Activated T-helper 9 cell treated with anti-CD3 and anti-CD28 coated beads, Interleukin-2, amount 50 U/mL, for 16 hours (primary cell): ENCODE measurements around the gene SAP30BP.

Experiments used
- DNase-seq: peaks from one replicate; pipeline ENCODE4 v3.0.0-alpha.2; 2020; ENCODE audit warnings: low read depth

The SAP30BP gene

DNA sequence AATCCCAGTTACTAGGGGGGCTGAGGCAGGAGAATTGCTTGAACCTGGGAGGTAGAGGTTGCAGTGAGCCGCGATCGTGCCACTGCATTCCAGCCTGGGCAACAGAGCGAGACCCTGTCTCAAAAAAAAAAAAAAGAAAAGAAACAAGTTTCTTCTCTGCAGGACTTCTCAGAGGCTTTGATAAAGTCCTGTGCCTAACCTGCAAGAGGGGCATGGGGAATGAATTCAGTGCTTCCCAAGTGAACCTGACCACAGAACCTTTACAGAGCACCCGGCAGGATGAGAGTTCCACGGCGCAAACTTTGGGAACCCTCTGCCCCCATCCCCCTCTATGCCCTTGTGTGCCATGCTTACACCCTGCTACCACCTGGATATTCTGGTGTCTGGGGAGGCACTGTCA is 72.0 kb downstream of the SAP30BP start:
- DNase-seq = no peak

DNA sequence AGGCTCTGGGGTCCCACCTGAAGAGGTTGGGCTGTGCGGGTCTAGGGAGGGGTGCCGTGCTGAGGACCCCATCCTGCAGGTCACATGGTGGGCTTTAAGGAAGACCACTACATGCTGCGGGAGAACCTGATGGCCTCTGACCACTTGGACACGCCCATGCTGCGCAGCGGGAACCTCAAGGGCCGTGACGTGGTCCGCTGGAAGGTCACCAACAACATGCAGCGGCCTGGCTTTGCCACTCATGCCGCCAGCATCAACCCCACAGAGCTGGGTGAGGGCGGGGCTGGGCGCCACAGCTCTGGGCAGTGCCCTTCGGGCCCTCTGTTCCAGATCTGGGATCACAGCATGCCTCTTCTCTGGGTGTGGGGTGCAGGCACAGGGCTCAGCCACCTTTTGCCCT is 72.7 kb downstream of the SAP30BP start:
- no peak for DNase-seq

DNA sequence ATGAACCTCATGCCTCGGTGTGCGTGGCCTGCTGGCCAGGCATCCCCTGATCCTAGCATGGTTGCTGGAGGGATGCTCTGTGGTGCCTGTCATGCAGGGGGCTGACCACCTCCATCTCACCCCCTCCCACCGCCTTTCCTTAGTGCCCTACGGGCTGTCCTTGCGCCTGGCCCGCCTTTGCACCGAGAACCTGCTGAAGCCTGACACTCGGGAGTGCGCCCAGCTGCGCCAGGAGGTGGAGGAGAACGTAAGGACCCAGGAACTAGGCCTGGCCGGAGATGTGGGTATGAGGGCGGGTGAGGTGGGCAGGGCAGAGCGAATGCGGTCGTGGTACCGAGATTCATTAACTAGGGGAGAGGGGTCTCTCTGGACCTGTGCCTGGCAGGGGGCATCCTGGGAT is 73.1 kb downstream of the SAP30BP start:
- DNase-seq = no peak

DNA sequence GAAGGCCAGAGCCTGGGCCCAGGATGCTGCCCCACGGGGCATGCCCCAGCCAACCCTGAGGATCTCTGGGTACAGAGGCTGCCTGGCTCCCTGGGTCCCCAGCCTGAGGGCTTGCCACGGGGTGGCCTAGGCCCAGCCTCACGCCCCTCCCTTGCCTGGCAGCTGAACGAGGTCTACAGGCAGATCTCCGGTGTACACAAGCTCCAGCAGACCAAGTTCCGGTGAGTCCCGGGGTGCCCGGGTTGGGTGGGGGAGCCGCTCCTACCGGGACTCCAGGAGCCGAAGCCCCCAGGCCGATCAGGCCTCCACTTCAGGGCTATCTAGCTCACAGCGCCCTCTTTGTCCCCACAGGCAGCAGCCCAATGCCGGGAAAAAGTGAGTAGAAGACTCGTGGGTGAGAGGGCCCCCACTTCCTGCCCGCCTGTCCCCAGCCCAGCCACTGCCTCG is 73.5 kb downstream of the SAP30BP start:
- DNase-seq = no peak

DNA sequence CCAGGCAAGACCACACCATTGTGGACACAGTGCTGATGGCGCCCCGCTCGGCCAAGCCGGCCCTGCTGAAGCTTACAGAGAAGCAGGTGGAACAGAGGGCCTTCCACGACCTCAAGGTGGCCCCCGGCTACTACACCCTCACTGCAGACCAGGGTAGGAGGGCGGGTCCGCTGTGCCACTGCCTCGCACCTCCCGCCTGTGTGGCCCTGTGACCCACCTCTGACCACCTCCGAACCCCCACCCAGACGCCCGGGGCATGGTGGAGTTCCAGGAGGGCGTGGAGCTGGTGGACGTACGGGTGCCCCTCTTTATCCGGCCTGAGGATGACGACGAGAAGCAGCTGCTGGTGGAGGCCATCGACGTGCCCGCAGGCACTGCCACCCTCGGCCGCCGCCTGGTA is 75.2 kb downstream of the SAP30BP start:
- no peak for DNase-seq

DNA sequence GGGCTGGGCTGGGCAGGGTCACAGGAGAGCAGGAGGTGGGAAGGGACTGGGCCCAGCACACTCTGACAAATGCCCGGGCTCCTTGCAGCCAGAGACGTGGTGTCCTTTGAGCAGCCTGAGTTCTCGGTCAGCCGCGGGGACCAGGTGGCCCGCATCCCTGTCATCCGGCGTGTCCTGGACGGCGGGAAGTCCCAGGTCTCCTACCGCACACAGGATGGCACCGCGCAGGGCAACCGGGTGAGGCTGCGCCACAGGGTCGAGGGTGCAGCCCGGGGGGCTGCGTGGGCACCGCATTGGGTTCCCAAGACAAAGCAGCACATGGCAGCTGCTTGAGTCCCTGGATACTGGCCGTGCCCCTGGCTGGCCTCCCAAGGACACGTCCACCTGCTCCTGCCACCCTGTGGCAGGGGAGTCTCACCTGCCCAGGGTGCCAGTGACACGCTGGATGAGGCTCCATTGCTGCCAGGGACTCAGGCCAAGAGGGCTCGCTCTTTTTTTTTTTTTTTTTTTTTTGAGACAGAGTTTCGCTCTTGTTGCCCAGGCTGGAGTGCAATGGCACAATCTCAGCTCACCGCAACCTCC is 76.6 kb downstream of the SAP30BP start:
- DNase-seq = no peak

DNA sequence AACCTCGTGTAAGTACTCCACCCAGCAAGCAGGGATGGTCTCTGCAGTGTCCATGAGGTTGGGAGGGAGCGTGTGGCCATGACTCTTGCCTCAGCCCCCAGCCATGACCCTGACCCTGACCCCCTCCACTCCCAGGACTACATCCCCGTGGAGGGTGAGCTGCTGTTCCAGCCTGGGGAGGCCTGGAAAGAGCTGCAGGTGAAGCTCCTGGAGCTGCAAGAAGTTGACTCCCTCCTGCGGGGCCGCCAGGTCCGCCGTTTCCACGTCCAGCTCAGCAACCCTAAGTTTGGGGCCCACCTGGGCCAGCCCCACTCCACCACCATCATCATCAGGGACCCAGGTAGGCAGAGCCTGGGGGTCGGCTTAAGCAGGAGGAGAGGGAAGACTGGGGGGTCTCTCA is 81.6 kb downstream of the SAP30BP start:
- DNase-seq = no peak

DNA sequence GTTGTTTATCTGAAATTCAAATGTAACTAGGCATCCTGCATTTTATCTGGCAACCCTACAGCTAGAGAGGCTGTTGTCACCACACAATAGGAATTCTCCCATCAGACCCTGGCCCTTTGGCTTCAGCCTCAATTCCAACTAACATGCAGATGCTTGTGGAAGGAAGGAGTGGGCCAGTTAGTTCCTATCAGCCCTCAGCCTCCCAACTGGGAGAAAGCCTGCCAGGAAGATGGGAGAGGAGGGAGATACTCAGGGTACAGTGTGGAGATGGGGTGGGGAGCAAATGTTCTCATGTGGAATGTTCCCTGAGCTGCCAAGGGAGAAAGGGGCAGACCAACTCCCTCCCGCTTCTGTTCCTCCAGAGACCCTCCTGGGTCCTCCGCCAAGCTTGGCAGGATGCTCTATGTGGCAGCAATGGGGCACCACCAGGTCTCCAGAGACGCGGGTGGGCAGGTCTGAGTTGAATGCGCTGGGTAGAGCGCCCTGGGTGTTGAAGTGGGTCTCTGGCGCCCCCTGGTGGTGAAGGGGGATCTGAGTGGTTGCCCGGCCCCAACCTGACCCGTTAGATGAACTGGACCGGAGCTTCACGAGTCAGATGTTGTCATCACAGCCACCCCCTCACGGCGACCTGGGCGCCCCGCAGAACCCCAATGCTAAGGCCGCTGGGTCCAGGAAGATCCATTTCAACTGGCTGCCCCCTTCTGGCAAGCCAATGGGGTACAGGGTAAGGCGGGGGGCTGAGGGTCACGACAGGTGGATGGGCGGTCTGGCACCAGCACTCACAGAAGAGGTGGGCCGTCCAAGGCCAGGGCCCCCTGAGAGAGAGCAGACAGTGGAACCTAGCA is 82.6 kb downstream of the SAP30BP start:
- peak; percentile 86 for DNase-seq

DNA sequence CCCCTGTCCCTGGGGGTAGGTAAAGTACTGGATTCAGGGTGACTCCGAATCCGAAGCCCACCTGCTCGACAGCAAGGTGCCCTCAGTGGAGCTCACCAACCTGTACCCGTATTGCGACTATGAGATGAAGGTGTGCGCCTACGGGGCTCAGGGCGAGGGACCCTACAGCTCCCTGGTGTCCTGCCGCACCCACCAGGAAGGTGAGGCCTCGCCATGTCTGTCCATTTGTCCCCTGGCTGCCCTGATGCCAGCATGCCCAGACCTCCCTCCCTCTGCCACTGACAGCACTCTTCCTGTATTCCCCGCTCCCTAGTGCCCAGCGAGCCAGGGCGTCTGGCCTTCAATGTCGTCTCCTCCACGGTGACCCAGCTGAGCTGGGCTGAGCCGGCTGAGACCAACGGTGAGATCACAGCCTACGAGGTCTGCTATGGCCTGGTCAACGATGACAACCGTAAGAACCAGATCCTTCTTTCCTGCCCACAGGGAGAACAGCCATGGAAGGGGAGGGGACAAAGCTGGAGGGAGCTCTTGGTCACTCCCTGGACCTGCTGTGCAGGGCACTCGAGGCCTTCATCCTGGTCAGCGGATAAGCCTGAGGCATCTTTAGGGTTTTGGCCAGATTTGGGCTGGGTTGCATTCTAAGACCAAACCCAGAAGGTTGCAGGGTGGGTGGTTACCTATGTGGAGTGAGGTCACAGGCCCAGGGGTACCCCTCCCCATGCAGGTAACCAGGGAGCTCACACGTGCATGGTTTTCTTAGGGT is 83.7 kb downstream of the SAP30BP start:
- no peak for DNase-seq

DNA sequence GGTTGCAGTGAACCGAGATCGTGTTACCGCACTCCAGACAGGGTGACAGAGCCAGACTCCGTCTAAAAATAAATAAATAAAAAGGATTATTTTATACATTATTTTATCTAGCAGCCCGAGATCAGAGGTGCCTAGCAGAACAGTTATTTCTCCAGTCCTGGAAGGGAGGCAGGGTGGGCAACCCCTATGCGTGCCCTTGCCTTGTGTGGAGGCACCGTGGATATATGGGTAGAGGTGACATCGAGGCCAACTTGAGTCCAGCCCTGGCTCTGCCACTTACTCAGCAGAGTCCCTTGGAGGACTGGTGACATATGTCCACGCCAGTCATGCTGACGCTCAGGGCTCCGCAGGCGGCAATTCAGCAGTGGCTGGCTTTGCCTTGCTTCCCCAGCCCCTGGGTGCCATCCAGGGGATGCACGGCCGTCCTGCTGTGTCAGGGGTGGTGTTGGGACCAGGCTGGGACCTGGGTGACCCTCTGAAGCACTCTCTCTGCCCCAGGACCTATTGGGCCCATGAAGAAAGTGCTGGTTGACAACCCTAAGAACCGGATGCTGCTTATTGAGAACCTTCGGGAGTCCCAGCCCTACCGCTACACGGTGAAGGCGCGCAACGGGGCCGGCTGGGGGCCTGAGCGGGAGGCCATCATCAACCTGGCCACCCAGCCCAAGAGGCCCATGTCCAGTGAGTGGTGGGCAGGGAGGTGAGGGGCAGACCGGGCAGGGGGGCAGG is 84.7 kb downstream of the SAP30BP start:
- DNase-seq = no peak

DNA sequence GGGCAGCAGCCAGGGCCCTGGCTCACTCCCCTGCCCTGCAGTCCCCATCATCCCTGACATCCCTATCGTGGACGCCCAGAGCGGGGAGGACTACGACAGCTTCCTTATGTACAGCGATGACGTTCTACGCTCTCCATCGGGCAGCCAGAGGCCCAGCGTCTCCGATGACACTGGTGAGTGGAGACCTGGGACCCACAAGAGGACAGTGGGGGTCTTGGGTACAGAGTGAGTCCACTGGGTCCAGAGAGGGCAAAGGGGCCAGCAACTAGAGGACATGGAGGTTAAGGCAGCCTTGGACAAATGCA is 85.2 kb downstream of the SAP30BP start:
- DNase-seq = no peak

DNA sequence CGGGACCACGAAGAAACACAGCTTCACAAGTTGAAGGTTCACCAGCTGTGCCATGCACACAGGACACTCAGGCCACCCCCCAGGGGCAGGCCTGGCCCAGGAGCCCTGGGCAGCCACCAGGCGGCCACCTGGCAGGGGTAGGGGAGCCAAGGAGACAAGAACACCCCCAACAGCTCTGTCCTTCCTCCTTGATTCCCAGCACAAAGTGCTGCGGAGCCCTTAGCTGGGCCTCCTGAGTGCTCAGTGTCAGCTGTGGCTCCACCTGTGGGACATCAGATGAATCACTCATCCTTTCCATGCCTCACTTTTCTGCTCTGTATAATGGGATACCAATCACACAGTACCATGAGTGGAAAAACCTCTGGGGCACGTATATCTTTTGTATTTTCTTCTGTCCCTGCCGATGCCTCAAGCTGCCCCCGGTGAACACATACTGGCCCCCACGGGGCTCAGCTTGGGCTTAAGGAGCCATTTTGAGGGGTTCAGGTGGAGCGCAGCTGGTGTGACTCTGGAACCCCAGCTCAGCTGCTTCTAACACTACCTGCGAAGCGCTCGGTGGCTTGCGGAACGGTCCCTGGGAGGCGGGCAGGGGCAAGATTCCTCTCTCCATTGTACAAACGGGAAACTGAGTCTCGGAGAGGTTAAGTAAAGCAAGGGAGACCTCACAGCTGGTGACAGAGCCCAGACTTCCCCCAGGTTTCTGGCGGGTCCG is 85.8 kb downstream of the SAP30BP start:
- DNase-seq = no peak

DNA sequence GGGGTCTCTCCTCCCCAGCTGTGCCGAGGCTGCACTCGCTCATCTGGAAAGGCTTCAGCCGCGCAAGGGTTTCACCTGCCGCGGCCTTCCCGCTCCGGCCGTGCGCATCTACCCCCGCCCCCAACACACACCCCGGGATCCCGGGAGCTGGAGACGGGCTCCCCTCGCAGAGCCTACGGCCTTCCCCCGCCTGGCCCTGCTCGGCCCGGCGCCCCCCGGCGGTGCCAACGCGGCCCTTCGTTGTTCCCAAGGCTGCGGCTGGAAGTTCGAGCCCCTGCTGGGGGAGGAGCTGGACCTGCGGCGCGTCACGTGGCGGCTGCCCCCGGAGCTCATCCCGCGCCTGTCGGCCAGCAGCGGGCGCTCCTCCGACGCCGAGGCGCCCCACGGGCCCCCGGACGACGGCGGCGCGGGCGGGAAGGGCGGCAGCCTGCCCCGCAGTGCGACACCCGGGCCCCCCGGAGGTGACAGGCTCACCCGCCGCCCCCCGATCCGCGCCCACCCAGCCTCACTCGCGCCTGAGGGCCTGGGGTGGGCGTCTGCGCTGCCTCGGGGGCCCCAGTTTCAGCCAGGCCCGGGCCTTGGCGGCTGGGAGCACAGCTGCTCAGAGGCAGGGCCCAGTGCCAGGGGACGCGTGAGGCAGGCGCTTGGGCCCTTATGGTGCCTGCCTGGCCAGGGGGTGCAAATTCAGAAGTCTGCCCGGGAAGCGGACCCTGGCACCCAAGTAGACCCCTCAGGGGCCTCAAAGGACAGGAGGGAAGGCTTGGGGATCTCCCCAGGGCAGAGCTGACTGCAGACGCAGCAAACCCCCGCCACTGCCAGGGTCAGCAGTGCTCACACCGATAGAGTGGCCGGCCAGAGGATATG is 86.6 kb downstream of the SAP30BP start:
- DNase-seq = peak; percentile 64

DNA sequence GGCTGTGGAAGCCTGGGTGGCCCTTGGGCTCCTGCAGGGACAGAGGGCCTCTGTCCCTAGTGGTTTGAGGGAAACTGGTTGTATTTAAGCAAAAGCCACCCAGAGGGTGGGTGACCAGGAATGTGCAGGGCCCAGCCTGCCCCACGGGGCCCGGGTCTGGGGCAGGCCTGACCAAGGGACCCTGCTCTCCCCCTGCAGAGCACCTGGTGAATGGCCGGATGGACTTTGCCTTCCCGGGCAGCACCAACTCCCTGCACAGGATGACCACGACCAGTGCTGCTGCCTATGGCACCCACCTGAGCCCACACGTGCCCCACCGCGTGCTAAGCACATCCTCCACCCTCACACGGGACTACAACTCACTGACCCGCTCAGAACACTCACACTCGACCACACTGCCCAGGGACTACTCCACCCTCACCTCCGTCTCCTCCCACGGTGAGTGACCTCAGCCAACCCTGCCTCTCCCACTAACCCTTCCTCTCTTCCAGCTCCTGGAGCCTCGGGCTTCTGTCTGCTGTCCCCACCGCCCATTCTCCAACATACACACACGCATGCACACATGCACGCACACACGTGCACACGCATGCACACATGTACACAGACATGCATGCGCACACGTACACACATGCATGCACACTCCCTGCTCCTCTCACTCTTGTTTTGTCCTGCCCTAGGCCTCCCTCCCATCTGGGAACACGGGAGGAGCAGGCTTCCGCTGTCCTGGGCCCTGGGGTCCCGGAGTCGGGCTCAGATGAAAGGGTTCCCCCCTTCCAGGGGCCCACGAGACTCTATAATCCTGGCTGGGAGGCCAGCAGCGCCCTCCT is 87.5 kb downstream of the SAP30BP start:
- DNase-seq = no peak

DNA sequence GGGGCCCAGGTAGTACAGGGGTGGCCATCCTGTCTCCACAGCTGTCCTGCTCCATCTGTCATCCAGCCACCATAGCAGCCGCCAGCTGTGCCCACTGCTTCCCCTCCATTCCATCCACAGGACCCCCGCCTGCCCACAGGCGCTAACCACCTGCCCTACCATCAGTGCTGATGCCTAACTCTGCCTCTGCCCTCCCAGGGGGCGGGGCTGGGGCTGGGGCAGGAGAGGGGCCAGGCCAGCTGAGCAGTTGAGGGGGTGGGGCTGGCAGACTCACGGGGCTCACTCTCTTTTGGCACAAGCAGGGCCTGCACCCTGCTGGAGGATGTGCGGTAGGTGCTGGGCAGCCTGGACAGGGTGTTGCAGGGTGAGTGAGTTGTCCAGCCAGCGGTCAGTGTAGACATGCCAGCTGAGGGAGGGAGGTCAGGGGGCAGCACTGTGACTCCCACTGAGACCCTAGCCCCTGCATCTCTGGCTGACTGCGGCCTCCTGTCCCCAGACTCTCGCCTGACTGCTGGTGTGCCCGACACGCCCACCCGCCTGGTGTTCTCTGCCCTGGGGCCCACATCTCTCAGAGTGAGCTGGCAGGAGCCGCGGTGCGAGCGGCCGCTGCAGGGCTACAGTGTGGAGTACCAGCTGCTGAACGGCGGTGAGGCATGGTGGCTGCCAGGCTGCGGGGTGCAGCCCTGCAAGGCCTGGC is 88.2 kb downstream of the SAP30BP start:
- no peak for DNase-seq

DNA sequence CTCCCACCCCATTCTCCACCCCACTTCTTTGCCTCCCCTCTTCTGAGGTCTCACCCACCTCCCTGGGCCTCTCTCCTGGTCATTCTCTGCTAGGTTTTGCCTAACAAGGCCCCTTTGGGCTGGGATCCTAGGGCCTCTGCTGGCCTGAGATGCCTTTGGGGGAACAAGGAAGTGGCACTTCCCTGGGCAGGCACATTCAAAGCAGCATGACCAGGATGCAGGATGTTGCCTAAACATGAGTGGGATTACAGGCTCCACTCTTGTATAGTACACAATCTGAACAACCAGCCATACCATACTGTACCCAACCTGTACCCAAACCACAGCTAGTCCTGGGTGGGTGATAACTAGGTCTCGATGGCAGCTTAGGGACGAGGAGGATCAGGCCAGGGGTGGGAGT is 88.9 kb downstream of the SAP30BP start:
- DNase-seq = no peak

DNA sequence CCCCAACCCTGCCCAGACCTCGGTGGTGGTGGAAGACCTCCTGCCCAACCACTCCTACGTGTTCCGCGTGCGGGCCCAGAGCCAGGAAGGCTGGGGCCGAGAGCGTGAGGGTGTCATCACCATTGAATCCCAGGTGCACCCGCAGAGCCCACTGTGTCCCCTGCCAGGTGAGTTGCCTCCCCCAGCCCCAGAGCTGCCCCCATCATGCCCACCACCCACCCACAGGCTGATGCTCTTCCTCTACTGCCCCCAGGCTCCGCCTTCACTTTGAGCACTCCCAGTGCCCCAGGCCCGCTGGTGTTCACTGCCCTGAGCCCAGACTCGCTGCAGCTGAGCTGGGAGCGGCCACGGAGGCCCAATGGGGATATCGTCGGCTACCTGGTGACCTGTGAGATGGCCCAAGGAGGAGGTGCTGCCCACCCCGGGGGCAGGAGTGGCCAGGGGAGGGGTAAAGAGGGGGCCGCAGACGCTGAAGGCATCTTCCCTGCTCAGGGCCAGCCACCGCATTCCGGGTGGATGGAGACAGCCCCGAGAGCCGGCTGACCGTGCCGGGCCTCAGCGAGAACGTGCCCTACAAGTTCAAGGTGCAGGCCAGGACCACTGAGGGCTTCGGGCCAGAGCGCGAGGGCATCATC is 89.4 kb downstream of the SAP30BP start:
- no peak for DNase-seq

DNA sequence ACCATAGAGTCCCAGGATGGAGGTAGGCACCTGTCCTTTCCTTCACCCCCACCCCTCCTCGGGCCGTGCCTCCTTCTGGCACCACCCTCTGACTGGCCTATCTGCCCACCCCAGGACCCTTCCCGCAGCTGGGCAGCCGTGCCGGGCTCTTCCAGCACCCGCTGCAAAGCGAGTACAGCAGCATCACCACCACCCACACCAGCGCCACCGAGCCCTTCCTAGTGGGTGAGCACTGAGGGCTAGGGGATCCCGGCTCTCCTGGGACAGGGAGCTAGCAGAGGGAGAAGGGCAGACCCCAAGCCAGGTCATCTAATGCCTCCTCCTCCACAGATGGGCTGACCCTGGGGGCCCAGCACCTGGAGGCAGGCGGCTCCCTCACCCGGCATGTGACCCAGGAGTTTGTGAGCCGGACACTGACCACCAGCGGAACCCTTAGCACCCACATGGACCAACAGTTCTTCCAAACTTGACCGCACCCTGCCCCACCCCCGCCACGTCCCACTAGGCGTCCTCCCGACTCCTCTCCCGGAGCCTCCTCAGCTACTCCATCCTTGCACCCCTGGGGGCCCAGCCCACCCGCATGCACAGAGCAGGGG is 90.0 kb downstream of the SAP30BP start:
- no peak for DNase-seq
